Liver (tissue), 9 donors: Measurements from ENCODE around the gene HEPACAM2. TPM values are rescaled to one million over a fixed set of nuclear protein-coding genes. Genes with fewer than 3 reads are reported as not detected.

Experiments
- DNase-seq: peaks from one replicate; pipeline ENCODE4 v3.0.0-alpha.2; 2017; ENCODE audit warnings: low spot score
- H3K27ac ChIP-seq, 2 donors: one replicate each; pipeline ENCODE4 v1.7.0; 2013; ENCODE audit warnings: inconsistent platforms in 2 of 2, low read length in 2 of 2, control low read depth in 1 of 2, low read depth in 1 of 2, mild to moderate bottlenecking in 1 of 2
- H3K27me3 ChIP-seq, 4 donors: one replicate each; pipeline versions ENCODE4 v1.6.1 to v1.7.0; 2013; ENCODE audit warnings: low read length in 3 of 4, inconsistent platforms in 1 of 4, mild to moderate bottlenecking in 1 of 4, moderate library complexity in 1 of 4; ENCODE audit not compliant: control insufficient read depth in 4 of 4, insufficient read depth in 4 of 4
- H3K36me3 ChIP-seq, 4 donors: one replicate each; pipeline versions ENCODE4 v1.6.1 to v1.7.0; 2013; ENCODE audit warnings: low read length in 3 of 4, mild to moderate bottlenecking in 3 of 4, low read depth in 1 of 4, moderate library complexity in 1 of 4; ENCODE audit not compliant: control insufficient read depth in 4 of 4, insufficient read depth in 3 of 4
- H3K4me1 ChIP-seq, 4 donors: one replicate each; pipeline versions ENCODE4 v1.6.1 to v1.7.0; 2013; ENCODE audit warnings: low read length in 3 of 4, mild to moderate bottlenecking in 3 of 4, moderate library complexity in 1 of 4; ENCODE audit not compliant: control insufficient read depth in 4 of 4, insufficient read depth in 4 of 4
- H3K4me3 ChIP-seq, 3 donors: one replicate each; pipeline versions ENCODE4 v1.6.1 to v1.7.0; 2013; ENCODE audit warnings: low read length in 3 of 3, control low read depth in 1 of 3, low read depth in 1 of 3, mild to moderate bottlenecking in 1 of 3
- H3K9ac ChIP-seq, 2 donors: one replicate each; pipeline ENCODE4 v1.7.0; 2013; ENCODE audit warnings: low read length in 2 of 2, mild to moderate bottlenecking in 2 of 2, moderate library complexity in 2 of 2, control low read depth in 1 of 2, low read depth in 1 of 2
- H3K9me3 ChIP-seq, 4 donors: one replicate each; pipeline versions ENCODE4 v1.6.1 to v1.7.0; 2013; ENCODE audit warnings: low read length in 3 of 4; ENCODE audit not compliant: control insufficient read depth in 4 of 4
- CTCF ChIP-seq: fragments of 150-350 bp; IDR thresholded peaks from 2 replicates; pipeline ENCODE4 v1.5.1; 2017; ENCODE audit warnings: improper control_type of control experiment, low read depth, low read length; ENCODE audit not compliant: missing input control
- EGR1 ChIP-seq, 2 donors: IDR thresholded peaks; 2 replicates each; pipeline ENCODE4 v1.6.1; 2016 to 2018; ENCODE audit warnings: antibody characterized with exemption in 2 of 2, low read depth in 2 of 2
- FOXA1 ChIP-seq: IDR thresholded peaks from 2 replicates; pipeline ENCODE4 v1.6.1; 2016; ENCODE audit warnings: antibody characterized with exemption
- HNF4A ChIP-seq, 2 donors: conservative IDR thresholded peaks; 2 replicates each; pipeline ENCODE4 v1.6.1; 2016; ENCODE audit warnings: antibody characterized with exemption in 2 of 2, mild to moderate bottlenecking in 2 of 2
- HNF4G ChIP-seq: IDR thresholded peaks from 2 replicates; pipeline ENCODE4 v1.6.1; 2016; ENCODE audit warnings: antibody characterized with exemption
- MAX ChIP-seq: IDR thresholded peaks from 2 replicates; pipeline ENCODE4 v1.6.1; 2016; ENCODE audit warnings: antibody characterized with exemption
- NR2F2 ChIP-seq: IDR thresholded peaks from 2 replicates; pipeline ENCODE4 v1.6.1; 2016; ENCODE audit warnings: antibody characterized with exemption
- RAD21 ChIP-seq, 2 donors: IDR thresholded peaks; 2 replicates each; pipeline ENCODE4 v1.6.1; 2016; ENCODE audit warnings: antibody characterized with exemption in 2 of 2, mild to moderate bottlenecking in 2 of 2
- RXRA ChIP-seq, 2 donors: IDR thresholded peaks; 2 replicates each; pipeline ENCODE4 v1.6.1; 2017 to 2018; ENCODE audit warnings: antibody characterized with exemption in 2 of 2, mild to moderate bottlenecking in 1 of 2
- SP1 ChIP-seq: IDR thresholded peaks from 2 replicates; pipeline ENCODE4 v1.6.1; 2018; ENCODE audit warnings: antibody characterized with exemption, mild to moderate bottlenecking
- YY1 ChIP-seq: IDR thresholded peaks from 2 replicates; pipeline ENCODE4 v1.6.1; 2016; ENCODE audit warnings: antibody characterized with exemption, mild to moderate bottlenecking
- WGBS: extraction: QIAGEN DNeasy Blood & Tissue Kit; methylation state at CpG from one replicate; pipeline ENCODE4 v1.1.7; 2013; 5-methylcytosine and 5-hydroxymethylcytosine counted together
- polyA plus RNA-seq, 2 donors: library from polyadenylated mRNA; stranded (reverse) in 1 of 2; unstranded in 1 of 2; fragments of 200-250 nt in 1 of 2; fragments of >200 nt in 1 of 2; fragmentation: Nextera tagmentation in 1 of 2; extraction: Ambion mirVana in 1 of 2; gene quantifications; one replicate each; pipeline versions ENCODE4 v1.2.1 to v1.2.3, GENCODE V29; 2013 to 2015
- total RNA-seq, 2 donors: library from RNA; depleted of rRNA; stranded (reverse); fragments of >200 nt; gene quantifications; one replicate each; pipeline ENCODE4 v1.2.3, GENCODE V29; 2014
- TF ChIP-seq, protein P1 (sequence below): IDR thresholded peaks from 2 replicates; pipeline ENCODE4 v1.6.1; 2016; ENCODE audit warnings: antibody characterized with exemption
- TF ChIP-seq, protein P2 (sequence below): IDR thresholded peaks from 2 replicates; pipeline ENCODE4 v1.6.1; 2016; ENCODE audit warnings: antibody characterized with exemption, mild to moderate bottlenecking
- TF ChIP-seq, protein P3 (sequence below): IDR thresholded peaks from 2 replicates; pipeline ENCODE4 v1.6.1; 2016; ENCODE audit warnings: antibody characterized with exemption
- donor health status: healthy.
- donor health status: healthy.
- donor health status: healthy.
- donor health status: healthy.
- donor health status: healthy.

Gene HEPACAM2
- total and polyA plus RNA-seq, 4 donors: 4.4 TPM; not detected in 3

- 44% methylated on average over 2 of the region's 2 CpGs for WGBS
- TF ChIP-seq FOXA1: no peak
- TF ChIP-seq MAX: no peak
- TF ChIP-seq, protein P1, sequence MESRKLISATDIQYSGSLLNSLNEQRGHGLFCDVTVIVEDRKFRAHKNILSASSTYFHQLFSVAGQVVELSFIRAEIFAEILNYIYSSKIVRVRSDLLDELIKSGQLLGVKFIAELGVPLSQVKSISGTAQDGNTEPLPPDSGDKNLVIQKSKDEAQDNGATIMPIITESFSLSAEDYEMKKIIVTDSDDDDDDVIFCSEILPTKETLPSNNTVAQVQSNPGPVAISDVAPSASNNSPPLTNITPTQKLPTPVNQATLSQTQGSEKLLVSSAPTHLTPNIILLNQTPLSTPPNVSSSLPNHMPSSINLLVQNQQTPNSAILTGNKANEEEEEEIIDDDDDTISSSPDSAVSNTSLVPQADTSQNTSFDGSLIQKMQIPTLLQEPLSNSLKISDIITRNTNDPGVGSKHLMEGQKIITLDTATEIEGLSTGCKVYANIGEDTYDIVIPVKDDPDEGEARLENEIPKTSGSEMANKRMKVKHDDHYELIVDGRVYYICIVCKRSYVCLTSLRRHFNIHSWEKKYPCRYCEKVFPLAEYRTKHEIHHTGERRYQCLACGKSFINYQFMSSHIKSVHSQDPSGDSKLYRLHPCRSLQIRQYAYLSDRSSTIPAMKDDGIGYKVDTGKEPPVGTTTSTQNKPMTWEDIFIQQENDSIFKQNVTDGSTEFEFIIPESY: no peak
- no peak for TF ChIP-seq RAD21 (IDR thresholded peaks at IDR 0.05)
- TF ChIP-seq RXRA (IDR thresholded peaks at IDR 0.05): no peak
- no peak for TF ChIP-seq HNF4A (conservative IDR thresholded peaks at IDR 0.05)
- TF ChIP-seq SP1: no peak
- TF ChIP-seq, protein P2, sequence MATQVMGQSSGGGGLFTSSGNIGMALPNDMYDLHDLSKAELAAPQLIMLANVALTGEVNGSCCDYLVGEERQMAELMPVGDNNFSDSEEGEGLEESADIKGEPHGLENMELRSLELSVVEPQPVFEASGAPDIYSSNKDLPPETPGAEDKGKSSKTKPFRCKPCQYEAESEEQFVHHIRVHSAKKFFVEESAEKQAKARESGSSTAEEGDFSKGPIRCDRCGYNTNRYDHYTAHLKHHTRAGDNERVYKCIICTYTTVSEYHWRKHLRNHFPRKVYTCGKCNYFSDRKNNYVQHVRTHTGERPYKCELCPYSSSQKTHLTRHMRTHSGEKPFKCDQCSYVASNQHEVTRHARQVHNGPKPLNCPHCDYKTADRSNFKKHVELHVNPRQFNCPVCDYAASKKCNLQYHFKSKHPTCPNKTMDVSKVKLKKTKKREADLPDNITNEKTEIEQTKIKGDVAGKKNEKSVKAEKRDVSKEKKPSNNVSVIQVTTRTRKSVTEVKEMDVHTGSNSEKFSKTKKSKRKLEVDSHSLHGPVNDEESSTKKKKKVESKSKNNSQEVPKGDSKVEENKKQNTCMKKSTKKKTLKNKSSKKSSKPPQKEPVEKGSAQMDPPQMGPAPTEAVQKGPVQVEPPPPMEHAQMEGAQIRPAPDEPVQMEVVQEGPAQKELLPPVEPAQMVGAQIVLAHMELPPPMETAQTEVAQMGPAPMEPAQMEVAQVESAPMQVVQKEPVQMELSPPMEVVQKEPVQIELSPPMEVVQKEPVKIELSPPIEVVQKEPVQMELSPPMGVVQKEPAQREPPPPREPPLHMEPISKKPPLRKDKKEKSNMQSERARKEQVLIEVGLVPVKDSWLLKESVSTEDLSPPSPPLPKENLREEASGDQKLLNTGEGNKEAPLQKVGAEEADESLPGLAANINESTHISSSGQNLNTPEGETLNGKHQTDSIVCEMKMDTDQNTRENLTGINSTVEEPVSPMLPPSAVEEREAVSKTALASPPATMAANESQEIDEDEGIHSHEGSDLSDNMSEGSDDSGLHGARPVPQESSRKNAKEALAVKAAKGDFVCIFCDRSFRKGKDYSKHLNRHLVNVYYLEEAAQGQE: no peak
- no peak for TF ChIP-seq HNF4G
- TF ChIP-seq NR2F2: no peak
- TF ChIP-seq, protein P3, sequence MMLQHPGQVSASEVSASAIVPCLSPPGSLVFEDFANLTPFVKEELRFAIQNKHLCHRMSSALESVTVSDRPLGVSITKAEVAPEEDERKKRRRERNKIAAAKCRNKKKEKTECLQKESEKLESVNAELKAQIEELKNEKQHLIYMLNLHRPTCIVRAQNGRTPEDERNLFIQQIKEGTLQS: no peak
- no peak for TF ChIP-seq CTCF
These were observed 78.1 kb downstream of the HEPACAM2 start, which contains the start of gene SAMD9L for GRCh38 chr7:93148144-93148543. TSS of gene SAMD9L (minus strand) at chr7:93148385. CDS start at chr7:93135971, 12,414 bp downstream.

DNA sequence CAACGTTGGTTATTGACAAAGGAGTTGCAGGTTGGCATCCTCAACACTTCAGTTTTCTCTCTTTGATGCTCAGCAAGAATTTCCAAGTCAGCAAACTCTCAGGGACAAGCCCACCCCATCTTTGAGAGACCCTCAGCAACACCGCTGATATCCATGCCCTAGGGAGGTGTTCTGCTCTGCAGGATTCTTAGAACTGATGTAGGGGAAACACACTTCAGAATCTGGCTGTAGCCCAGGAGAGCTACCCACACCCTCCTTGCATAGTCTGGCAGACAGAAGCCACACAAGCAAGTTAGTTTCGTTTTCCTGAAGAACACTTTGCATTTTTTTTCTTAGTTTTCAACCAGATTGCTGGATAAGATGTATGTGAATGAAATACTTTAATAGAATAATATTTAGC lies 78.9 kb downstream of the HEPACAM2 start:
- no peak overlapping the region for H3K27ac ChIP-seq
- H3K36me3 ChIP-seq: peaks cover 0 to 13% (median 8%) of the 10 kb centered on the region in 4 donors
- peak overlapping the region in 2 of 3 donors; percentile 36 to 57 for H3K4me3 ChIP-seq
- WGBS: 21% methylated on average over 3 of the region's 3 CpGs
- DNase-seq: no peak
- no peaks in the 10 kb centered on the region for H3K9me3 ChIP-seq
- H3K4me1 ChIP-seq: peaks cover 0 to 2% (median 0%) of the 10 kb centered on the region in 4 donors
- peak overlapping the region in 1 of 2 donors; percentile 79 for H3K9ac ChIP-seq
- no peaks in the 10 kb centered on the region for H3K27me3 ChIP-seq
- TF ChIP-seq RXRA (IDR thresholded peaks at IDR 0.05) (no peak), EGR1 (IDR thresholded peaks at IDR 0.05; ENCODE audit: low read depth in 2 of 2) (no peak), CTCF (no peak), YY1 (no peak), MAX (no peak), SP1 (no peak)
- TF ChIP-seq, protein P1: no peak

More at GRCh38 chr7:93148144-93148543, 78.1 kb downstream of the HEPACAM2 start, which contains the start of gene SAMD9L:
- DNase-seq: no peak
- H3K36me3 ChIP-seq: peaks cover 0 to 9% (median 4%) of the 10 kb centered on the region in 4 donors
- peak within 1 kb of the TSS in 1 of 2 donors; percentile 79 for H3K9ac ChIP-seq
- H3K9me3 ChIP-seq: no peaks in the 10 kb centered on the region
- H3K4me1 ChIP-seq: peaks cover 0 to 2% (median 0%) of the 10 kb centered on the region in 4 donors
- peak within 1 kb of the TSS in 2 of 3 donors; percentile 36 to 57 for H3K4me3 ChIP-seq
- H3K27me3 ChIP-seq: no peaks in the 10 kb centered on the region
- H3K27ac ChIP-seq: peak within 1 kb of the TSS in 1 of 2 donors; percentile 23
